Fibroblast of lung (primary cell): ENCODE measurements around the gene WIPF1.

Source experiments
- CTCF ChIP-seq, 2 donors: IDR thresholded peaks in 1 of 2; conservative IDR thresholded peaks in 1 of 2; 1 replicate in 1 of 2; 2 replicates in 1 of 2; pipeline ENCODE4 v1.5.1; 2011 to 2012; ENCODE audit warnings: low read length in 2 of 2, control low read depth in 1 of 2, inconsistent platforms in 1 of 2, low read depth in 1 of 2, mild to moderate bottlenecking in 1 of 2
- EZH2 ChIP-seq: IDR thresholded peaks from 2 replicates; pipeline ENCODE4 v1.5.1; 2012; ENCODE audit warnings: low read length, control low read depth, mild to moderate bottlenecking; ENCODE audit errors: missing control alignments

- no peak for TF ChIP-seq CTCF (conservative IDR thresholded peaks at IDR 0.05 in 1 of 2, IDR thresholded peaks at IDR 0.05 in 1 of 2; ENCODE audit: low read depth in 1 of 2, low read length in 2 of 2)
- TF ChIP-seq EZH2: no peak
Measured at GRCh38 chr2:174524527-174524926, 73.1 kb downstream of the WIPF1 start.
